DND-41 (cell line): ENCODE results near the gene GREB1.

ENCODE experiments used
- CTCF ChIP-seq: IDR thresholded peaks from 2 replicates; pipeline ENCODE4 v1.5.1; 2012; ENCODE audit warnings: borderline replicate concordance, low read length, moderate library complexity, mild to moderate bottlenecking; ENCODE audit not compliant: poor library complexity, severe bottlenecking; ENCODE audit errors: extremely low read depth
- EZH2 ChIP-seq: IDR thresholded peaks from 3 replicates; pipeline ENCODE4 v1.6.1; 2012; ENCODE audit warnings: borderline replicate concordance, low read depth, mild to moderate bottlenecking, moderate library complexity, low read length, inconsistent platforms; ENCODE audit not compliant: severe bottlenecking

GRCh38 chr2:11636593-11637295, 102.9 kb downstream of the GREB1 start:
- no peak for TF ChIP-seq CTCF
- TF ChIP-seq EZH2: no peak
